Astrocyte (in vitro differentiated cells and primary cell): ENCODE data around the gene GP9.

ENCODE experiments used
- CTCF ChIP-seq: IDR thresholded peaks from 2 replicates; pipeline ENCODE4 v1.5.1; 2011; ENCODE audit warnings: low read depth, mild to moderate bottlenecking, inconsistent platforms, low read length, moderate library complexity; ENCODE audit not compliant: insufficient read depth
- EZH2 ChIP-seq: IDR thresholded peaks from 2 replicates; pipeline ENCODE4 v1.6.1; 2012; ENCODE audit warnings: mild to moderate bottlenecking, low read length, inconsistent platforms; ENCODE audit not compliant: insufficient read depth

GRCh38 chr3:129059311-129059958 lies 1.1 kb upstream of the GP9 start:
- TF ChIP-seq CTCF, result no peak
- TF ChIP-seq EZH2, result no peak
